ENCODE results near the gene NUF2. TPM values are rescaled to one million over a fixed set of nuclear protein-coding genes. Genes with fewer than 3 reads are reported as not detected.
"Not testable (repeated sequence)": the region's sequence is repeated elsewhere in the genome, so short reads cannot be mapped to it uniquely, and the experiment has no call there.

Gene NUF2
- total RNA-seq, 2 experiments from 2014 or later: 54.2 to 62.5 TPM

DNA sequence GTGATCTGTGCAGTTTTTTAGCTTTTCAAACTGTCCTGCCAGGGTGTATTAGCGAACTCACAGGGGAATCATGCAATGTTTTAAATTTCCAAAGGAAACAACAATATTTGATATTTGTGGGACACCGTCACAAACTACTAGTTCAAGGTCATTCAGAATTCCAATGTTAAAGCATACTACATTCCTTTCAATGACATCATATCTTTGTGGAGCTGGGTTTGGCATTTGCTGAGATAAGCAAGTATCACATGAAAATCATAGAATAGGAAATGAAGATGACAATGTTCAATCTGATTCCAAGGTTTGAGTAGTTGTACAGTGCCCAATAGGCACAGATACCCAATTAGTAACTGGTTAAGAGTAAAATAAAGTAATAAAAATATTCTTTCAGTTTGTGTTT is 35.6 kb downstream of the NUF2 start:
- CTCF ChIA-PET: no interaction called here
- Mint-ChIP-seq H3K4me3 (no peak overlapping the region), H3K27ac (no peak overlapping the region), H3K9me3 (no peaks in the 10 kb centered on the region), H3K36me3 (ENCODE audit: low read depth) (peaks cover 14% of the 10 kb centered on the region), H3K27me3 (peaks cover 4% of the 10 kb centered on the region), H3K4me1 (peaks cover 10% of the 10 kb centered on the region)
- POLR2A ChIA-PET: no interaction called here
- DNase-seq: no peak

DNA sequence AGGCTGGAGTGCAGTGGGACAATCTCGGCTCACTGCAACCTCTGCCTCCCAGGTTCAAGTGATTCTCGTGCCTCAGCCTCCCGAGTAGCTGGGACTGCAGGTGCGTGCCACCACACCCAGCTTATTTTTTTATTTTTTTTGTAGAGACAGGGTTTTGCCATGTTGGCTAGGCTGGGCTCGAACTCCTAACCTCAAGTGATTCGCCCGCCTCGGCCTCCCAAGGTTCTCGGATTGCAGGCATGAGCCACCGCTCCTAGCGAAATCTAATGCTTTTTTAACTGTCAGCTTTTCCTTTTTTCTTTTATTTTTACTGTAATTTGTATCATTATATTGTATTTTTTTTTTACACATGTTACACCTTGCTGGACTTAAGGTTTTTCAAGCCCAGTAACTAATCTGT is 36.4 kb downstream of the NUF2 start:
- H3K27ac Mint-ChIP-seq, H3K4me1 Mint-ChIP-seq, H3K27me3 Mint-ChIP-seq, H3K4me3 Mint-ChIP-seq, H3K9me3 Mint-ChIP-seq, DNase-seq, CTCF ChIA-PET, POLR2A ChIA-PET: not testable (repeated sequence)
- peaks cover 14% of the 10 kb centered on the region for H3K36me3 Mint-ChIP-seq (ENCODE audit: low read depth)

DNA sequence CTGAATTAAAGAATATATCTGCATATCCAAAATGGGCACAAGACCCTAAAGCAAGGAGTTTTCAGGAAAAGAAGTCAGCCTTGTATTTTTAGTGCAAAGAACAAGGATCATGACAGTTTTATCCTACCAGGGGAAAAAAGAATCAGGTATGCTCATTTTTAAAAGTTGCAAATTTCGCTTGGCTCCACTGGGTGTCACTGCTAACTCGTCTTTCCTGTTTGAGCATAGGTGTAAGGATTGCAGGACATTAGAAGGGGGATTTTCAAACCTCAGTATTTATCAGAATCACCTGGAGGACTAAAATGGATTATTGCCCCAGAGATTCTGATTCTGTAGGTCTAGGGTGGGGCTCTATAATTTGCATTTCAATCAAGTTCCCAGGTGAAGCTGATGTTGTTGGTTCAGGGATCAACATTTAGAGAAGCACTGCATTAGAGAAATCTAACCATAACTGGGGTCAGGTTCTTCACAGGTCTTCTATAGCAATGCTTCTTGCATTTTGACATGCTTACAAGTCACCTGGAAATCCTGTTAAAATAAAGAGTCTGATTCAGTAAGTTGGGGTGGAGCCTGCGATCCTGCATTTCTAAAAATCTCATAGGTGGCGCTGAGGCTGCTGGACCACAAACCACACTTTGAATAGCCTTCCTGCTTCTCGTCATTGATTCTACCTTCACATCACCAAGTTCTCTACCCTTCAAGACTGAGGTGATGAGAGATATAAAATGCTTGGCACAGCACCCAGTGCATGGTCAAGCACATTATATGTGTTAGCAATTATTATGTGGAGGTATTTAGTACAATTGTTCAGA is 39.6 kb downstream of the NUF2 start:
- POLR2A ChIA-PET: no interaction called here
- Mint-ChIP-seq H3K4me1 (peaks cover 10% of the 10 kb centered on the region), H3K9me3 (no peaks in the 10 kb centered on the region), H3K27me3 (peaks cover 12% of the 10 kb centered on the region), H3K27ac (no peak overlapping the region), H3K36me3 (ENCODE audit: low read depth) (peaks cover 8% of the 10 kb centered on the region), H3K4me3 (no peak overlapping the region)
- CTCF ChIA-PET: no interaction called here
- DNase-seq: no peak

DNA sequence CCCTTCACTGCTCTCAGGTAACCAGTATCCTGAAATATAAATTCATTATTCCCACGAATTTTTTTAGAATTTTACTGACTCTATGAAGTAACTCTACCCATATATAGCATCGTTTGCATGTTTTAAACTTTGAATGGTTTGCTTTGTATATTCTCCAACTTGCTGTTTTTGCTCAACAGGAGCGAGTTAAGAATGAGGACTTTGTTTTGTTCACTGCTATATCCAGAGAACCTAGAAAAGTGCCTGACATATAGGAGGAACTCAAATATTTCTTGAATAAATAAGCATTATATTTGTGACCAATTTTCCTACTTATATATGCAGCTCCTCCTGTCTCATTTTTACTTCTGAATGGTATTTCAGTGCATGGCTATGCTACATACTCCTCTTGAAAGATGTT is 43.4 kb downstream of the NUF2 start:
- CTCF ChIA-PET: no interaction called here
- POLR2A ChIA-PET: no interaction called here
- no peak overlapping the region for H3K27ac Mint-ChIP-seq
- no peak for DNase-seq
- H3K36me3 Mint-ChIP-seq (ENCODE audit: low read depth): no peaks in the 10 kb centered on the region
- H3K4me1 Mint-ChIP-seq: peaks cover 10% of the 10 kb centered on the region
- H3K4me3 Mint-ChIP-seq: no peak overlapping the region
- peaks cover 15% of the 10 kb centered on the region for H3K27me3 Mint-ChIP-seq
- H3K9me3 Mint-ChIP-seq: no peaks in the 10 kb centered on the region

DNA sequence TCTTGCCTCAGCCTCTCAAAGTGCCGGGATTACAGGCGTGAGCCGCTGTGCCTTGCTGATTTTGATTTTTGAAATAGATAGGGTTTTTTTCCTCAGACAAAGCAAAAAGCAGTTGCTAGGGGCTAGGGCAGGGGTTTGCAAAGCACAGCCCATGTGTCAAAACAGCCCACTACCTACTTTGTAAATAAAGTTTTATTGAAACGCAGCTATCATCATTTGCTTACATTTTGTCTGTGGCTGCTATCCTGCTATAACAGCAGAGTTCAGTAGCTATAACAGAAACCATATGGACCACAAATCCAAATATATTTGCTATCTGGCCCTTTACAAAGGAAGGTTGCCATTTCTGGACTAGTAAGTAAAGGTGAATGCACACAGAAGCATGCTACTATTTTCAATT is 44.8 kb downstream of the NUF2 start:
- POLR2A ChIA-PET: no interaction called here
- no peak overlapping the region for H3K27ac Mint-ChIP-seq

DNA sequence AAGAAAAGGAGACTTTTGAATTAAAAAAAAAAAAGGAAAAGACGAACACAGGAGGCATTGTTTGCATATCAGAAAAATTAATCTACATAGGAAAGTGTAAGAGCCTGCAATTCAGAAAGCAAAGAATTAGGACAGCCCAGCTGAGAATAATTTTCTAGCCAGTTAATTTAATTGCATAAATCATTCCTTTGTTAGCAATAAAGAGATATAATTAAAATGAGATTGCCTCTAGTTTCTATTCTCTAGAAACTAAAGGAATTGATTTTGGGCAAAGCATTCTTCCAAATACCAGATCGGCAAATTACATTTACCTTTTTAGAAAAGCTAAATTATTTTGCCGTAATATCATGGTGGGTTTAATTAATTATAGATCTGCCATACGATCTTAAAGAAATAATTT is 46.0 kb downstream of the NUF2 start:
- Mint-ChIP-seq H3K4me1 (no peaks in the 10 kb centered on the region), H3K27ac (no peak overlapping the region), H3K4me3 (no peak overlapping the region), H3K9me3 (no peaks in the 10 kb centered on the region), H3K36me3 (ENCODE audit: low read depth) (no peaks in the 10 kb centered on the region), H3K27me3 (peaks cover 13% of the 10 kb centered on the region)
- ChIA-PET CTCF (no interaction called here), POLR2A (no interaction called here)
- DNase-seq: no peak

More for the DNA sequence above, 44.8 kb downstream of the NUF2 start:
- CTCF ChIA-PET: no interaction called here
- DNase-seq: no peak
- no peaks in the 10 kb centered on the region for H3K36me3 Mint-ChIP-seq (ENCODE audit: low read depth)
- no peaks in the 10 kb centered on the region for H3K9me3 Mint-ChIP-seq
- no peak overlapping the region for H3K4me3 Mint-ChIP-seq
- H3K27me3 Mint-ChIP-seq: peaks cover 13% of the 10 kb centered on the region
- peaks cover 3% of the 10 kb centered on the region for H3K4me1 Mint-ChIP-seq

DNA sequence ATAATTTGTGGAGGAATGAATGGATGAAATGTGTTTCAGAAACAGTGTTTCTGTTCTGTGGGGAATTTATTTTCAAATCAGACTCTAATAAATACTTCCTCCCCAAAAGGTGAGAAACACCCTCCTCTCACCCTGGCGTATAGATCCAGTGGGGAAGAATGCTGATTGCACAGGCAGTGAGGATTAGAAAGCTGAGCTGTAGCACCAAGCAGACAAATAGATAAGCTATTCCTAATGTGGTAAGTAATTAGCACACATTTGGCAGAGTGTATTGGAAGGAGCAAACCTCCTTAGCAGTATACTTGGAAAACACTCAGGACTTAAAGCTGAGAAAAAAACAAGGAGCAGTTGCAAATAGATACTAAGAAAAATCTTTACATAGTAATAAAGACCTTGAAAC is 50.8 kb downstream of the NUF2 start:
- no peak overlapping the region for H3K4me3 Mint-ChIP-seq
- ChIA-PET CTCF (no interaction called here), POLR2A (no interaction called here)
- H3K9me3 Mint-ChIP-seq: no peaks in the 10 kb centered on the region
- H3K27me3 Mint-ChIP-seq: peaks cover 10% of the 10 kb centered on the region
- no peaks in the 10 kb centered on the region for H3K36me3 Mint-ChIP-seq (ENCODE audit: low read depth)
- no peak for DNase-seq
- H3K4me1 Mint-ChIP-seq: no peaks in the 10 kb centered on the region
- no peak overlapping the region for H3K27ac Mint-ChIP-seq

DNA sequence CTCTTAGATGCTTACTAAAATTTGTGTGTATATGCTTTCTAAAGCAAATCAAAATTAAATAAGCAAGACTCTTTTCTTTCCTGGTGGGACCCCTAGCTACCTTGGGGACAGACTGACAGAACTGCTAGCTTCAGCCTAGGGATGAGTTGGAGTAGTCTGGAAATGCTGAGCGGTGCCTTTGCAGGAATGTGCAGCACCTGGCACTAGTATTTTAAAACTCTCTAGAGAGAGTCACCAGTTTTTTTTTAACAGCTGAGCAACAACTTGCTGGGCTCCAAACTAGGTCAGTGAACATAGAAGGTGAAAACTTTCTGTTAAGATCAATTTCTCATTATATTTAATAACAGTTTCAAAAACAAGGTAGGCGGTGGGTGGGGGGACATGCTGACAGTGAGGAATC is 56.8 kb downstream of the NUF2 start:
- peaks cover 19% of the 10 kb centered on the region for H3K27me3 Mint-ChIP-seq
- no peaks in the 10 kb centered on the region for H3K4me1 Mint-ChIP-seq
- no peaks in the 10 kb centered on the region for H3K9me3 Mint-ChIP-seq
- H3K27ac Mint-ChIP-seq: no peak overlapping the region
- no peaks in the 10 kb centered on the region for H3K36me3 Mint-ChIP-seq (ENCODE audit: low read depth)
- POLR2A ChIA-PET: no interaction called here
- H3K4me3 Mint-ChIP-seq: no peak overlapping the region
- DNase-seq: no peak
- CTCF ChIA-PET: no interaction called here

DNA sequence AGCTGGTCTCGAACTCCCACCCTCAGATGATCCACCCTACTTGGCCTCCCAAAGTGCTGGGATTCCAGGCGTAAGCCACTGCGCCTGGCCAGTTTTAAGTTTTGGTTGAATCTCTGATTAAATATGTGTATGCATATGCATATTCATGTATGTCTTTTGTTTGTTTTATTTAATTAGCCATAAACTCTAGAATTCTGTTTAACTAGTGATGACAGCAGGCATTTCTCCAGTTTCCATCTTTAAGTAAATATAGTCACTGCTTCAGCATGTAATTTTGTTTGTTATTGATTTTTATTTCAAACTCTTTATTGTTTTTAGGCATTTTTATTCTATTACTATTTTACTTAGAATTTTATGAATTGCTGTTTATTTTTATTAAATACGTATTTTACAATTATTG is 58.0 kb downstream of the NUF2 start:
- Mint-ChIP-seq H3K36me3 (ENCODE audit: low read depth) (no peaks in the 10 kb centered on the region), H3K4me1 (no peaks in the 10 kb centered on the region), H3K27me3 (peaks cover 19% of the 10 kb centered on the region), H3K9me3 (no peaks in the 10 kb centered on the region), H3K27ac (no peak overlapping the region), H3K4me3 (no peak overlapping the region)
- ChIA-PET POLR2A (no interaction called here), CTCF (no interaction called here)
- DNase-seq: no peak

DNA sequence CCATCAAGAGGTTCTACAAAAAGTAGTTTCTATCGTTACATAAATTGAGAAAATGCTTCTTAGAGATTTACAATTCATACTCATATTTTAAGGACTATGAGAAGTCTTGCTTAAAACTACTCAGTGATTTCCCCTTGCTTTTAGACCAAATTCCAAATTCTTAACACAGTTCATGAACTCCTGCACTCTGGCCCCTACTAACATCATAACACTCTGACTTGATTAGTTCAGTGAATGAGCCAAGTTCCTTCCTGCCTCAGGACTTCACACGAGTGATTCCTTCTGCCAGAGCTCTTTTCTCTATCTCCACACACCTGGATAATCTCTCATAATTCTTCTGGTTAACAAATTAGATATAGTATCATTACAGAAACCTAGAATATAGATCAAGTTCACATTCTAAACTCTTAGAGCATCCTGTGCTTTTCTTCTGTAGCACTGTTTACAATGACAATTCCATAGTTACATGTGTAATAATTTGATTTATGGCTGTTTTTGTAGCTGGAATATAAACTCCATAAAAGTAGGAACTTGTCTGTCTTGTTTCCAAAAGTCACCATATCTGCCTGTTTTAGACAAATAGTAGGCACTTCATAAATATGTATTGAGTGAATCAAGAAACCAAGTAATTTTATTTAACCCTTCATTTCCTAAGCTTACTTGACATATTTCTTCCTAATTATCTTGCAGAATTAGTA is 59.9 kb downstream of the NUF2 start:
- Mint-ChIP-seq H3K4me1 (no peaks in the 10 kb centered on the region), H3K27me3 (peaks cover 20% of the 10 kb centered on the region), H3K9me3 (no peaks in the 10 kb centered on the region), H3K4me3 (no peak overlapping the region), H3K27ac (no peak overlapping the region), H3K36me3 (ENCODE audit: low read depth) (no peaks in the 10 kb centered on the region)
- ChIA-PET POLR2A (no interaction called here), CTCF (no interaction called here)
- no peak for DNase-seq

DNA sequence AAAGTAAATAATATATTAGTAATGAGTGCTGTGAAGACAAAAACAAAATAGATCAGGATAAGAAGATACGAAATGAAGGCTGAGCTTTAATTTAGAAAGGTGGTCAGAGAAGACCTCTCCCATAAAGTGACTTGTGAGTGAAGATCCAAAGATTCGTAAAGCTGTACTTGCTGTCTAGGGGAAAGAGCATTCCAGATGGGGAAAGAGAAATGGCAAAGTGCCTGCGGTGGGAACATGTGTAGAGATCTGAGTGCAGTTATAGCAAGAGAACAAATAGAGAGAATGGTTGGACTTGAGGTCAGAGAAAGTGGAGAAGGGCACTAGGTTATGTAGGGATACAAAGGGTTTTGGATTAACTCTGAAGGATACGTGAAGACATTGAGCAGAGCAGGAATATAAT is 60.6 kb downstream of the NUF2 start:
- CTCF ChIA-PET: no interaction called here
- Mint-ChIP-seq H3K9me3 (no peaks in the 10 kb centered on the region), H3K27me3 (peaks cover 22% of the 10 kb centered on the region), H3K27ac (no peak overlapping the region), H3K4me1 (no peaks in the 10 kb centered on the region), H3K4me3 (no peak overlapping the region), H3K36me3 (ENCODE audit: low read depth) (no peaks in the 10 kb centered on the region)
- DNase-seq: no peak
- POLR2A ChIA-PET: no interaction called here

DNA sequence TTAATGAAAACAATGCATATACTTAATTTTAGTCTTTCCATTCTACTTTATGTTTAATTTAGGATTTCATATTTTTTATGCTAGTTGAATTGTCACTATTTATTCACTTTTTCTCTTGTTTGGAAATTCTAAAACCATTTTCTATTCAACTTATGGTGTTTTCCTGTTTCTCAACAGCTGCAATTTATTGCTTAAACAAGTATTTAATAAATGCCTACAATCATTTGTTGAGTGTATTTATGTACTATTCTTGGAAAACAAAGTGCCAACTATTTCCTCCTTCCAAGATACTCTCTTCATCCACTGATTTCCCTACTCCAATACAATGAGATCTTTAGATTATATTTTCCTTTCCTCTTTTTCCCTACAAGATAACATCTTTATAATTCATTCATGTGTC is 65.4 kb downstream of the NUF2 start:
- ChIA-PET CTCF (no interaction called here), POLR2A (no interaction called here)
- H3K27ac Mint-ChIP-seq: no peak overlapping the region
- no peak for DNase-seq
- no peak overlapping the region for H3K4me3 Mint-ChIP-seq
- no peaks in the 10 kb centered on the region for H3K36me3 Mint-ChIP-seq (ENCODE audit: low read depth)
- peaks cover 24% of the 10 kb centered on the region for H3K27me3 Mint-ChIP-seq
- no peaks in the 10 kb centered on the region for H3K4me1 Mint-ChIP-seq
- no peaks in the 10 kb centered on the region for H3K9me3 Mint-ChIP-seq

DNA sequence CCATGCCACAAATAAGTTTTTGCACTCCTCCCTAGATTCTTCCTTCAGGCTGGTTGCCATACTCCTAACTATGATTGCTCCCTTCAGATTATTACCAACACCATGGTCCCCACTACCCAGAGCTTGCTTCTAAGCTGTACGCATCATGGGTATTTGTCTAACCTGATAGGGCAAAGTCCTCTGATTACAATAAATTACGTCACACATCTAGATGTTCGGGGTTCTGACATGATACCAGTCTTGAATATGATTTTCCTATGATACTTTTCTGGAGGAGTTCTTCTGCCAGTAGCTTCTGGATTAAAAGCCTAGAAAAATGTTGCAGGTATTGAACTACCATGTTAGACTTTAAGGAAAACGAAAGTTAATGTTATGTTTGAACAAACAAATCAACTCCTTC is 67.2 kb downstream of the NUF2 start:
- Mint-ChIP-seq H3K4me3 (no peak overlapping the region), H3K27ac (no peak overlapping the region), H3K9me3 (no peaks in the 10 kb centered on the region), H3K36me3 (ENCODE audit: low read depth) (no peaks in the 10 kb centered on the region), H3K4me1 (no peaks in the 10 kb centered on the region), H3K27me3 (peaks cover 16% of the 10 kb centered on the region)
- no peak for DNase-seq
- POLR2A ChIA-PET: no interaction called here
- CTCF ChIA-PET: no interaction called here

DNA sequence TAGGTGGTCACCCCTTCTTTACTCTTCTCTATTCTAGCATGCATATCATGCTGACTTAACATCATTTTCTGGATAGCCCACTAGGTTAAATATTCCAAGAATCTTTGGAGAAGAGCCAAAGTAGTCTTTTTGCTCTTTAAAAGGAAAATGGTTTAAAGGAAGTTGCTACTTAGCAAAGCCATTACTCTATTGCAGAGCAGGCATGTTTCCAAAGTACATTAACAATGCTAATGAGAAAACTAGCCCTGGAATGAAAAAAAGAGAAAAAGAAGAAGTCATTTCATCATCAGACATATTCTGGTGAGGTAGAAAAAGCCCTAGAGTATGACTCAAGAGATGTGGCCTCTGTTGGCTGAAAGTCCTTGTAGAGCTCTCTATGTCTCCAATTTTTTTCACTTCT is 74.0 kb downstream of the NUF2 start:
- Mint-ChIP-seq H3K4me3 (no peak overlapping the region), H3K4me1 (no peaks in the 10 kb centered on the region), H3K9me3 (no peaks in the 10 kb centered on the region), H3K27ac (no peak overlapping the region), H3K27me3 (peaks cover 5% of the 10 kb centered on the region), H3K36me3 (ENCODE audit: low read depth) (no peaks in the 10 kb centered on the region)
- DNase-seq: no peak
- CTCF ChIA-PET: no interaction called here
- POLR2A ChIA-PET: no interaction called here

Measured in activated CD4-positive, alpha-beta T cell treated with anti-CD3 and anti-CD28 coated beads, Interleukin-2, amount 10 ng/mL, durations not matched to agents 7 days and 5 days (primary cell).